Activated CD4-positive, alpha-beta T cell treated with anti-CD3 and anti-CD28 coated beads for 1 hour (primary cell): Measurements from ENCODE around the gene GMDS.

Experiments used
- DNase-seq: peaks from one replicate; pipeline ENCODE4 v3.0.0-alpha.2; 2020

GMDS gene

GRCh38 chr6:1633366-1634021, 611.9 kb downstream of the GMDS start:
- DNase-seq, result no peak

- DNase-seq, result no peak
These were observed 614.2 kb downstream of the GMDS start for GRCh38 chr6:1631251-1631650.

GRCh38 chr6:1630771-1631217, 614.6 kb downstream of the GMDS start:
- DNase-seq, result no peak

- no peak for DNase-seq
These were observed 615.1 kb downstream of the GMDS start for GRCh38 chr6:1630212-1630770.

GRCh38 chr6:1629316-1629715, 616.1 kb downstream of the GMDS start:
- DNase-seq, result no peak

GRCh38 chr6:1627827-1628560, 617.4 kb downstream of the GMDS start:
- no peak for DNase-seq

- no peak for DNase-seq
These were observed 618.9 kb downstream of the GMDS start for GRCh38 chr6:1626481-1626880.

GRCh38 chr6:1625794-1626435, 619.5 kb downstream of the GMDS start:
- no peak for DNase-seq

- no peak for DNase-seq
These were observed 620.3 kb downstream of the GMDS start for GRCh38 chr6:1624851-1625781.

- DNase-seq, result no peak
These were observed 621.2 kb downstream of the GMDS start for GRCh38 chr6:1624058-1624850.

GRCh38 chr6:1623769-1624057, 621.7 kb downstream of the GMDS start:
- DNase-seq, result no peak

- DNase-seq, result no peak
These were observed 622.3 kb downstream of the GMDS start for GRCh38 chr6:1622851-1623768.

- DNase-seq, result no peak
These were observed 623.1 kb downstream of the GMDS start for GRCh38 chr6:1622220-1622850.

GRCh38 chr6:1621070-1621701, 624.2 kb downstream of the GMDS start:
- no peak for DNase-seq

GRCh38 chr6:1620504-1621069, 624.8 kb downstream of the GMDS start:
- no peak for DNase-seq

- DNase-seq, result no peak
These were observed 625.5 kb downstream of the GMDS start for GRCh38 chr6:1619673-1620503.

- no peak for DNase-seq
These were observed 626.2 kb downstream of the GMDS start for GRCh38 chr6:1619098-1619672.
